ENCODE data around the gene ARHGAP19.
A peak's percentile ranks its signal among the peaks of the same experiment; 100 is the strongest.

The ARHGAP19 gene

DNA sequence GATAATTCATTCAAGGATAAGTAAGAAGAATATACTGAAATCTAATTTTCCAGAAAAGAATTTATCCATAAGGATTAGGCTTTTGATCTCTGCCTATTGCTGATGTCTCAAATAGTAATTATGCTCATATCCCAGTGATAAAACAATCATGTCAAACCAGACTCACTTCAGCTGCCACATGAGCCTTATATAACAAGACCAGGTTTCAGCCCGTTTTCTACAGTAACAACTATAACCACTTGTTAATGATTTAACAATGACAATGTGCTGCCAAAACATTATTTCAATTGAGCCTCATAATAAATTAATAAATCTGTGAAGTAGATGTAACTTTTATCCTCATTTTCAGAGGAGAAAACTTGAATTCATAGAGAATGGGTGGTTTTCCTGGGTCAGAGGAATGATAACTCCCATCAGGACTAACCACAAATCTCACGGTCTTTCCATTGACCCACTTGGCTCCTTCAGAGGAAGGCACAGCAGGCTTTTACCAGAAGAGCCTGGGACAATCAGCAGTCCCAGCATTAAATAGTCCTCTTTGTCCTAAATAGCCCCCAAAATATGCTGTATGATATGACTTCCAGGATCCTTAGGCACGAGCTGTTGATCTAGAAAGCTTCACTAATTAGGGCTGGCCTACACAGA, 64.2 kb downstream of the ARHGAP19 start:
- DNase-seq: no peak

DNA sequence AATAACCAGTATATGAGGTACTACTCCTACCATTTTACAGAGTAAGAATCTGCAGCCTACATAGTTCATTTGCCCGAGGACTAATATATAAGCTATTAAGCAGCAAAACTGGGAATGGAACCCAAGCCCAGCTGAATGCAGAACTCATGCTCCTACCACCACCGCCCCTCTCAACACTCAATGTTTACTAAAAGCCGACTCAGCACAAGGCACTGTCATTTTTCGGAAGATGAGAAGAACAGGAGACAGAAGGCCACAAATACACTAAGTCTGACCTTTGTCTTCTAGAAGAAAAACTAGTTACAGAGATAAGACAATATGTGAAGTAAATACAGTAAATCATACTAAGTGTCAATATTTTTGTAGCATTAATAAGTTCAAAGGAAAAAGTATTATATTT, 66.0 kb downstream of the ARHGAP19 start:
- no peak for DNase-seq

DNA sequence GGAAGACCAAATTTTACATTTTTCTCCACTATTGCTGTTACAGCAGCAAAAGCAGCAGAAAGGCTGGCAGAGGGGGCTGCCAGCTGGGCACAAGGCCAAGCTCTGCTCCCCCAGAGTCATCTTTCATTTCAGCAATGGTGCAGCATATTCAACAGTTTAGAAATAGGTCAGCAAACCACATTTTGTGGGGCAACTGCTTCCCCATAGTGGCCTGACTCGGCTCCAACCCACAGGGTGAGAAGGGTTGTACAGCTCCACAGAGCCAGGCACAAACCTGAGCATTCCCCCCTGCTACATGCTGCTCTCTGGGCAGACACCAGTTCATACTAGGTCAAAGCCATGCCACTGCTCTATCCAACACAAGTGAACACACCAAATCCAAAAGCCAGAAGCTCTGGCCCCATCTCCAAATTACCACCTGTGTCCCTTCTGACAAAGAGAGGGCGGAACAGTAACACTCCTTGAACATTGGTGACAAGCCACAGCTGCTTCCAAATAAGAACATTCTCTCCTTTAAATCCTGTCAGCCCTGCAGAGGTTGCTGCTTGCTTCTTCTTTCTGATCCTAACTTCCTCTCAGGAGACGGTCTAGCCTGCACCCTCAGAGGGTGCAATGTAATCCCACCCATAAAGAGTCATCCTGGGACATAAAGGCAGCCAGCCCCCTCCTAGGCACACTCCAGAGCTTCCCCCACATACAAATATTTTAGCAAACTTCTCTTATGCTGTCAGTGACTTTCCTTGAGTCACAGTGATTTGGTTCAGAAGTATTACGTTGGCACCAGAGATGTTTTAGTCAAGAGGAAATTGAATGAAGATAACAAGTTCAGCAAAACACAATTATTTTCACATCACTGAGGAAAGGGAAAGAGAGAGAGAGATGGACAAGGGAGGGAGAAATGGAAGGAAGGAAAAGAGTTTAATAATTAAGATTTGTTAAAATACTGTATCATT, 67.7 kb downstream of the ARHGAP19 start:
- DNase-seq: no peak

DNA sequence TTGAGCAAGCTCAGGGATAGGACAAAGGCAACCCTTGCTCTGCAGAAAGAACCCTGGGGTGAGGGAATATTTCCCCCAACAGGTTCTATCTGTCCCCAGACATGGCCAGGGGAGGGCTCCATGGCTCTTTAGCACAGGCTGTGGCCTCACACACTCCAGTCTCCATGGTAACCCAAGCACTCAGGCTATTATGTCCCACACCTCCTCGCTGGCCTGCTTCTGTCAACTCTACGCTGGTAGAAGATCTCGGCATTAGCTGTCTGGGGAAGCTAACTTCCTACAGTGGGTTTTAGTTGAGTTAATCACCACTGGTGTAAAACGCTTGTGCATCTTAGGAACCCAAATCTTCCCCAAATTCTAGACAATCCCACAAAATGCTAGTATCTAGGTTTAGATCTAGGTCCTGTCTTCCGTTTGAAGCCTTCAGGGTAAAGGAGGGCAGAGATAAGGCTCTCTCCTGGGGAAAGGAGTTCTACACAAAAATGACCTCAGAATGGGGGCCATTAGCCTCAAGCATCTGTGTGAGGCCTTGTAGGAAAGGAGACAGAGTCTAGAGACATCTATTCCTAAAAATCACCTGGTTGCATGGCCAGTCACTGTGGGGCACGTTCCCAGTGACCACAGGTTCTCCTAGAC, 70.0 kb downstream of the ARHGAP19 start:
- no peak for DNase-seq

DNA sequence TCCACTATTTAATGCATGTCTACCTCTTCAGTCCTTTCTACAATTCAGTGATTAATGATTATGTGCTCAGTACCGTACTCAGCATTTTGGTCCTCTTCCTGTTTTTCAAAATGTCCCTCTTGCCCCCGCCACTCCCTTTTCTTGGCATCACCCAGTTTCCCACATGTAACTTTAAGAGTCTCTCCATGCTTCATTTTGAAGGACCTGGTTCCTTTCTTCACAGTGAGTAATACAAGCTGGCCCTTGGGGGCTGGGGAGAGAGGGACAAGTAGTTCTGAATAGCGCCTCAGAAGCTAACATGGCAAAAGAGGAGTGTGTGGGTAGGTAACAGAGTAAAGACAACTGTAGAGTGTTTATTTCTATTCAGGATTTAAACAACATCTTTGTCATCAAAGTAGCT, 72.1 kb downstream of the ARHGAP19 start:
- DNase-seq: no peak

DNA sequence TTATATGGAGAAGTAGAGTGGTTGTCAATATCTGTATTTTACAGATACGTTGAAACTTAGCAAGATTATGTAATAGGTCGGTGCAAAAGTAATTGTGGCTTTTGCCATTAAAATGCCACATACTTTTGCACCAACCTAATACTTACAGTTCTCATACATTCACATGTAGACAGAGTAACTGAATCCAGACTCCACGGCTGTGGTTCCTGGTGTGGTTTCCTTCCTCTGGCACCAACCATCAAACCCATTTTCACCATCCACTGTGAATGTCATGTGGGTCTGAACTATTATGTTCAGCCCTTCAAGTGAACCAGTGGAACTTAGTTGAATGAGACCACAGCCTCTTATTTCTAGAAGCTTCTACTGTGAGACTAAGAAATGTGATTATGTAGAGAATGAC, 75.1 kb downstream of the ARHGAP19 start:
- no peak for DNase-seq

DNA sequence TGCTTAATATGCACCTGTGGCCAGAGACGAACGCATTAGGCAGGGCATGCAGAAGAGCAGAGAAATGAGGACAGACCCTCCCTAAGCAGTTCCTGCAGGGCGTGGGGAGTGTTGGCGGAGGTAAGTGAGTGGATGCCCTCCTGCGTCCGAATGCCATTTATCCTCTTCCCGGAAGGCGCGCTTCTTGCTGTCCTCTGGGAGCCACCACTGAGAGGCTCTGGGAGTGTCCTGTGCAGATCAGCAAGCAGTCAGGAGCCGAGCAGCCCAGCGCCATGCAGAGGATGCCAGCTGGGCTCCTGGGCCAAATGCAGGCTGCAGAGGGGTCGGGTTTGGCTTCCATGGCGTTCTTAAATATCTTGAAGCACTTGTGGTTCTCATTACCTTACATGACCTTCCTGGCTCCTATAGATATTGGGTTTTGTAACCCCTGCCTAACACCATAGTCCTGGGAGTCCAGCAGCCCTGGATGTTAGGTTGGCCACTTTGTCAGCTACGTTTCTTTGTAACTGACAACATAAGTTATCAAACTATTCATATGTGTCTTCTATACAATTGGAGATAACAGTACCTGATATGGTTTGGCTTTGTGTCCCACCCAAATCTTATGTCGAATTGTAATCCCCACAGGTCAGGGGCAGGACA, 76.7 kb downstream of the ARHGAP19 start:
- no peak for DNase-seq

DNA sequence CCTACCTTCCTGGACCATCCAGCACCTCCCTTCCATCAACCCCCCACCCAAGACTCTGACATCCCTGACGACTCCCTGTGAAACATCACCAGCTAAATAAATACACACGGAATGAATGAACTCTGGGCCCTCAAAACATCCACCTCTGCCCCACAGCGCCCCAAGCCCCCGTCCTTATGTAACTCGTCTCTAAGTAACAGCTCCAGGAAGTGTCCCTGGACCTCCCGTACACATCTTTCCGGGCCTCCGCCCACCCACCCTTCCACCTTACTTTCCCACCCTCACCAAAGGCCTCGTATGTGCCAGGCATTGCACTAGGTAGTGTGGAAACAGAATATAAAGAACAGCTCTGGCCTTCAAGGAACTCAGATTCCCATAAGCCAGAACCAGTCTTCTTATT, 79.0 kb downstream of the ARHGAP19 start:
- DNase-seq: no peak

DNA sequence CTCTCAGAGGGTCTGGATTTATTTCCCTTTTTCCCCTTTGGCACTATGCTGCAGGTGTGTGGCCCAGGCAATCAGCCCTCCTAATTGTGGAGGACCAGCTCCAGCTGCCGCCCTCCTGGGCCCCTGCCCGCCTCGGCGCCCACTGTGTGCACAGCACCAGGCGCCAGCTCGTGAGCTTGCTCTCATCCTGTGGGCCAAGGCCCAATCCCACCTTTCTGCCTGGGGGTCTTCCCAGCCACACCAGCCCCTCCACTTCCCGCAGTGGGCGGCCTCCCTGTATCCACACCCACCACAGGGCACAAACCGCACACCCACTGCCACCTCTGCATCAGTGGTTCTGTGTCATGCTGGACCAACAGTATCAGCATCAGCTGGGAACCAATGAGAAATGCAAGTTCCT, 81.2 kb downstream of the ARHGAP19 start:
- DNase-seq: no peak

DNA sequence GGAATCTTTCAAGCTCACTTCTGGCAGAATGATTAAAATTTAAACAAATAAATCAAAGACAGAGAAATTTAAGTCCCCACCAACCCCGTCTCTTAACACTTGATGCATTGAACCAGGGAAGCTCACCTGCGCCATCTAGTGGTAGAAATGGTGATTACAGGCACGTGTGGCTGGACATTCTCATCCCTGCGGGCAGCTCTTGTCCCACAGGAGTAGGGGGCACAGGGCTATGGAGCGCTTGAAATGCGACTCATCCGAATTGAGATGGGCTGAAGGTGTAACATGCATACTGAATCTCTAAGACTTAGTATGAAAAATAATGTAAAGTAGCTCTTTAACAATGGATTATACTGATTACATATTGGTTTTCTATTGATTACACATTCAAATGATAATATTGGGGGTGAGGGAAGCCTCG, 81.9 kb downstream of the ARHGAP19 start:
- DNase-seq: peak; percentile 61

DNA sequence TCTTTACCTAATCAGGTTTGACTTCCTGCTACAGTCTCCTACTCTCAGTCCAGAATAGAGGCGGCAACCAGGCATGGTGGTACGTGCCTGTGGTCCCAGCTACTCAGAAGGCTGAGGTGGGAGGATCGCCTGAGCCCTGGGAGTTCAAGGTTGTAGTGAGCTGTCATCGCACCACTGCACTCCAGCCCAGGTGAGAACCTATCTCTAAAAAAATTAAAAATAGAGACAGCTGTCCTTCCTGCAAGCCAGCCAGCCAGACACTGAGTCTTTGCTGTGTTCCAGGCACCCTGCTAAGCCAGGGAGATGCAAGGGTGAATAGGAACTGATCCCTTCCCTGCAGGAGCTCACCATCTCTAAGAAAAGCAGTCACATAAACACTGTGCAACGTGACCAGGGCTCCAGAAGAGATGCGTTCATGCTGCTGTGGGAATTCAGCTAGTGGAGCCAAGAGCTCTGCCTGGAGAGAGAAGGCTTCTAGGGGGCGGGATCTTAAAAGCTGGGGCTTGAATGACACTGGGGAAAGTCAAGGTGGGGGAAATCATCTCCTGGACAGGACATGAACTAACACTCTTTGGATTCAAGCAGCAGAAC, 84.6 kb downstream of the ARHGAP19 start:
- no peak for DNase-seq

DNA sequence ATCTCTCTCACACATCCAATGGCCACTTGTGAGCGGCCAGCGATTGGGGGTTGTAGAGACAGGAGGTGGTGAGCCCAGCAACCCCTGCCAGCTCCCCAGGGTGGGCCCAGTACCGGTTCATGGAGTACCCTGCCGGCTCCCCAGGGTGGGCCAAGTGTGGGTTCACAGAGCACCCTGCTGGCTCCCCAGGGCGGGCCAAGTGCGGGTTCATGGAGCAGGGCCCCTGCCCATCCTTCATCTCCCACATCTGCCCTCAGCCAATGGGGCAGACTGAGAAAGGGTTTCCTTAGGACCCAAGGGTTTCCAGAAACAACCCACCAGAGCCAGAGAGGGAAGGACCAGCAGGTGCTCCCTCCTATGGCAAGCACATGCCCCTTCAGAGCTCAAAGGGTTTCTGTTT, 85.3 kb downstream of the ARHGAP19 start:
- DNase-seq: no peak

DNA sequence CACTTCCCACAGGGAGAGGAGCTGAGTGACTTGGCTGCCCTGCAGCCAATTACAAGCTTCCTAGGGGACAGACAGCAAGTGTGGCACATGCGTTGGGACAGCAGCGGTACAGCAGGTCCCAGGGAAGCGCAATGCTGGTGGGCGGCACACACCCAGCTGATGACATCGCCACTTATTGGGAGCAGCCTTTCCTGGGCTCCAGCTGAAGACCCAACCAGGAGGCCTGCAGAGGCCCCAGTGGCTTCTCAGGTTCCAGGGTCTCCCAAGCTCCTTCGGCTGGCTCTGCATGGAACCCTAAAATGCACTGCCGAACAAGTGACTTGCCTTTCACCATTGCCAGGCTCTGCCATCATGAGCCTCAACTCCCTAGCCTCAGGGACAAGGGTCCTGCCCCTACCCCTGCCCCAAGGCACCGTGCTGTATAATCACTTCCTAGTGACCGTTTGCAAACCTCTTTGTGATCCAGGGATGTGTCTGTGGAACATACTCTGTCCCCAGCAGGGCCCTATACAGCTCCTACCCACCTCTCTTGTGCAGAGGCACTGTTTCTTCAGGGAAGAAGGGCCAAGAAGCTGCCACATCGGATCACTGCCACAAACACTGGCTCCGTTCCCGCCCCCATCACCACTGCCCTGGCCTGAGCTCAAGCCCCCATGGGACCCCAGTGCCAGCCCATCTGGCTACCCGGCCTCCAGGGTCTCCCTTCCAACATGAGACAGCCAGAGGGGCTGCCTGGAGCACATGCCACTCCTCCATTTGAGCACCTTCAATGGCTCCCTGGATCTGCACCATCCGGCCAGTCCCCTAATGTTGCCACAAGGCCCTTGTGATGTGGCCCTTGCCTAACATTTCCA, 87.4 kb downstream of the ARHGAP19 start:
- DNase-seq: no peak

DNA sequence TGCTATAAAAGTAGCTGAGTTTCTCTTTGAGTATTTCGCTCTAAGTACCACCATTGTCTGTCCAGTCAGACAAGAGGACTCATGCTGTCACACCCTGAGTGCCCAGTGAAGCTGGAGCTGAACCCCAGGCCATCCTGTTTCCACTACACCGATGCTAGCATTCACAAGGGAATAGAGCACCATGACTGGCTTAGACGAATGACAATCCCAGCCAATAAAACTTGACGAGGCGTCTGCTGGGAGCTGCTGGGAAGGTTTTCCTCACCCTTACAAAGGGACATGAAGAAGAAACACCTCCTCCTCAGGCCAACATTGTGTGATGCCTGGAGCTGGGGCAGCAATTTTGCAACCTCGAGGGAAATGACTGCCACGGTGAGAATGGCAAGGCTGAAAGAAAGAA, 89.2 kb downstream of the ARHGAP19 start:
- DNase-seq: no peak

DNA sequence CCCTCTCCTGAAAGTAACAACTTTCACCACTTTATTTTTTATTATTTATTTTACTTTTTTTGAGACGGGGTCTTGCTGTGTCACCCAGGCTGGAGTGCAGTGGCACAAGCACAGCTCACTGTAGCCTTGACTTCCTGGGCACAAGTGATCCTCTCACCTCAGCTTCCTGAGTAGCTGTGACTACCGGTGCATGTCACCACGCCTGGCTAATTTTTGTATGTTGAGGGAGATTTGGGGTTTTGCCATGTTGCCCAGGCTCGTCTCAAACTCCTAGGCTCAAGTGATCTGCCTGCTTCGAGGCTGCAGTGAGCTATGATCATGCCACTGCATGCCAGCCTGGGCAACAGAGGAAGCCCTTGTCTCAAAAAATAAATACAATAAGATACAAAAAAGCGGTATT, 91.8 kb downstream of the ARHGAP19 start:
- no peak for DNase-seq

DNA sequence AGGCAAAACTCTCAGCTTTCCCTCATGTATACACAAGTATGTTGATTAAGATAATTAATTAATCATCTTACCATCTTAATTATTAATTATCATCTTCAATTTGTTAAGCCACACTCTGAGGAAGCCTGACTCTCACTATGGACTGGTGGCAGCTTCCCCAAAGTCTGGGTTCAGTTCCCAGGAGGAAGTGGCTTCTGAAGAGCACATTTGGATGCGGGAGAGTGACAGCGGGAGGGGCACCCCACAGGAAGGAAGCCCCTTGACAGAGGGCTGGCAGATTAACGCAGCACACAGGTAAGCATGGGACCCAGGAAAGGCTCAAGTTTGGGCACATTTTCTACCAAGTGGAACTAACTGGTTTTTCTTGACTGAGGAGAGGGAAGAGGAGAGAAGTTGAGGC, 93.3 kb downstream of the ARHGAP19 start:
- DNase-seq: no peak

DNA sequence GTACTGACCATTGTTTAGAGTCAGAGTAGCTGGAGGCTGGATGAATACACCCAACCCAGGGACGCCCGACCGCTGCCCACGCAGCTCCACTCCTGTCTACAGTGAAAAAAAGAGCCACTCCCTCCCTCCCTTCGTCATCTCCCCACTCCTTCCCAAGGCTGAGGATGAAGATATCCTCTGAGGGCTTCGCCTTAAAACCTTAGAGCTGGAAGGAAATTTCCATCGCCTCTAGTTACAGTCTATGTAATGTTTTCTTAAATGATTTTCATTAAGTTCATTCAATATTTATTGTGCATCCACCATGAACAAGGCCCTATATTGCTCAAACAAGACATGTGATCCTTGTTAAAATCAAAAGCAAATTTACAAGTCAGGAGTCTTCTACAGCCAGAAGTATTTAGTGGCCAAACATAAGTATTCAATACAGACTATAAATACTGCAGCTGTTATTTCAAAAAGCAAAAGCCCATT, 95.4 kb downstream of the ARHGAP19 start:
- no peak for DNase-seq

DNA sequence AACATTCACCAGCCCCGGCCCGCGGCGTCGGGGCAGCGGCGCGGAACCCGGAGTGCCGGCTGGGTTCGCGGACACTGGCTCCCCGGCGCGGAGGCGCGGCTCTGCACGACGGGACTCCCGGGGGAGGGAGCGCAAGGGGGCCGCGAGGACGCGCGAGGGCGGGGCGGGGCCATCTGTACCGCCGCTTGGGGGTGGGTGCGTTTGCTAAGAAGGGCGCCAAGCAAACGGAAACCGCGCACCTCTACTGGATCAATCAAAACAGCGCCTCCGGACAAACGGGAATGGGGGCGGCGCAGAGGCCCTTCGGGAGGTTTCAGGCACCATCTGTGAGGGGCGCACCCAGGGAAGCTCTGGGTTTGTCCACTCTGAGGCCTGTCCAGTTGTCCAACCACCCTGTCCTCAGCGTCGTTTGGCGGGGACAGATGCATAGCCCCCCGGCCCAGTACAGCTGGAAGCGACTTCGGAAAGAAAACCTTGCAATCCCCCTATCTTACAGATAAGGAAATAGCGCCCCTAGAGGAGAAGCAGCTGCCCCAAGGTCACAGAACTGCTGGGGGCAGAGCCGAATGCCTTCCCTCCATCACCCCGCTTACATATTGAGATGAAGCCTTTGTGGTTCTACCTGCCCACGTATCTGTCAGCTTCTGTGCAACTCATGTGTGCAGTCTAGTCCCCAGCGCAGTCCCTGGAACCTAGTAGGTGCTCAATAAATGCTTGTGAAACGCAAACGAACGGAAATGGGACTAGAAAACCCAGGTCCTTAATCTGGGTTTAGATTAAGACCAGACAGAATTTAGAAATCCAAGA, 96.0 kb downstream of the ARHGAP19 start:
- DNase-seq: peak; percentile 68

DNA sequence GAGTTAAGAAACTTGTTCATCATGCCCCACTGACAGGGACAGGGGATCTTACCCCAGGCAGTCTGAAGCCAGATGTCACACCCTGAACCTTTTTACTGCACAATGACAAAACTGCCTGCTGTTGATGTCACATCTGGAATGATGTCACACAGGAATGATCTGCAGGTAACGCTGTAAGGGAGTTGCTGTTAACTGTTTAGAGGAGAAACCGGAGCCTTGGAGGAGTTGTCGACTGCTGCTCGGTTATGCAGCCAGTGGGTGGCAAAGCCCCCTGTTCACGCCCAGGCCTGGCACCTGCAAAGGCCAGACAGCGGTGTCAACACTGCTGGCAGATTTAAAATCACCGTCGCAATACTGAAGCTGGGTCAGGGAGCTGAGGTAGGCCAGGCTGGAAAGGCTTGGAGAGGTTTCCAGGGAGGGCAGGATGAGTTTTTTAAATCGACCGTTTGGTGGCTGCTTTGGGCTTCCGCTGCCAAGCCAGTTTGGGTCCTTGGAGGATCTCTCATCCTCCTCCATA, 96.7 kb downstream of the ARHGAP19 start:
- no peak for DNase-seq

DNA sequence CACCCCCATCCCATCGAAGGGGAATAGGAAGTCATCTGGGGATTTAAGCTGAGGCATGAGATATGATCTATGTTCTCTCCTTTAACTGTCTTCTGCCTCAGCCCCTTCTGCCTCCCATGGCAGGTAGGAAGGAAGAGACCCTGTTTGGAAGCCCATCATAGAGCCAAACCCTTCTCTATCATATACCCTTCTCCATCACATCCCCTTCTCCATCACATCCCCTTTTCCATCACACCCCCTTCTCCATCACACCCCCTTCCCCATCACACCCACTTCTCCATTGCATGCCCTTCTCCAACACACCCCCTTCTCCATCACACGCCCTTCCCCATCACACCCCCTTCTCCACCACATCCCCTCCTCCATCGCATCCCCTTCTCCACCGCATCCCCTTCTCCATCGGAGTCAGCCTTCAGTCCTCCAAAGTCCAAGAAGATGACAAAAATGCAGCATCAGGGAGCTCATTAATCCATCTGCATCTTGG, 99.4 kb downstream of the ARHGAP19 start:
- DNase-seq: no peak

DNA sequence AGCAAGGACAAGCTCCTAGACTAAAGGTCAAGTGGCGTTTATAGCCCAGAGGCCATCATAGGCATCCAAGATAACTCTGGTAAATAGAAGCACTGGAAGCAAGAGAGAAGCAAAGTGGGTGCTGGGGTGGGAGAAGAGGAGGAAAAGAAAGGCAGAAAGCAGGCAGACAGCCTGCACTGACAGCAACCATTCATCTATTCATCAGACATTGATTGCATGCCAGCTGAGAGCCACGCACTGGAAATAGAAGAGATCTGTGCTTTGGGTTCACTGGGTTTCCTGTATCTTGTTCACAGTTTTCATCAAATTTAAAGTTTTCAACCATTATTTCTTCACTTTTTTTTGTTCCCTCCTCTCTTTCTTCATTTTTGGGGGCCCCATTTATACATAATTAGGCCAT, 102.0 kb downstream of the ARHGAP19 start:
- DNase-seq: no peak

All from activated naive CD4-positive, alpha-beta T cell treated with anti-CD3 and anti-CD28 coated beads, Interleukin-2, amount 50 U/mL, for 16 hours (primary cell).